Measurements from ENCODE around the gene CD99.
"Not testable (repeated sequence)": the region's sequence is repeated elsewhere in the genome, so short reads cannot be mapped to it uniquely, and the experiment has no call there.

DNA sequence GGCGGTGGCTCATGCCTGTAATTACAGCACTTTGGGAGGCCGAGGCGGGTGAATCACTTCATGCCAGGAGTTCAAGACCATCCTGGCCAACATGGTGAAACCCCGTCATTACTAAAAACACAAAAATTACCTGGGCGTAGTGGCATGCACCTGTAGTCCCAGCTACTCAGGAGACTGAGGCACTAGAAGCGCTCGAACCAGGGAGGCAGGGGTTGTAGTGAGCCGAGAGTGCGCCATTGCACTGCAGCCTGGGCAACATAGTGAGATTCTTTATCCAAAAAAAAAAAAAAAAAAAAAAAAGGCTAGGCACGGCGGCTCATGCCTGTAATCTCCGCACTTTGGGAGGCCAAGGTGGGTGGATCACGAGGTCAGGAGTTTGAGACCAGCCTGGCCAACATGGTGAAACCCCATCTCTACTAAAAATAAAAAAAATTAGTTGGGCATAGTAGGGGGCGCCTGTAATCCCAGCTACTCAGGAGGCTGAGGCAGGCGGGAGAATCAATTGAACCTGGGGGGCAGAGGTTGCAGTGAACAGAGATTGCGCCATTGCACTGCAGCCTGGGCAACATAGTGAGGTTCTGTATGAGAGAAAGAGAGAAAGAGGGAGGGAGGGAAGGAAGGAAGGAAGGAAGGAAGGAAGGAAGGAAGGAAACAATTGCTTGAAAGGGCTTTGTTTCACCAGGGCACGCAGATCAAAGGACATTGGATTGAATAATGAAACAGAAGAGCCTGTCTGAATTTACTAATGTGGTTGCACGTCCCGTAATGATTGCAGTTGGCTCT lies 73.9 kb downstream of the CD99 start:
- TF ChIP-seq EZH2 (IDR thresholded peaks at IDR 0.05; ENCODE audit: borderline replicate concordance, low read depth, low read length, severe bottlenecking); POLR2A (IDR thresholded peaks at IDR 0.05; ENCODE audit: low read depth, low read length); MYC (IDR thresholded peaks at IDR 0.05; ENCODE audit: low read depth, low read length); POLR2AphosphoS5 (IDR thresholded peaks at IDR 0.05; ENCODE audit: insufficient read depth, low read depth, low read length); JUN (IDR thresholded peaks at IDR 0.05; ENCODE audit: borderline replicate concordance, insufficient read depth, insufficient read length, low read depth): not testable (repeated sequence)
- TF ChIP-seq, protein P1, sequence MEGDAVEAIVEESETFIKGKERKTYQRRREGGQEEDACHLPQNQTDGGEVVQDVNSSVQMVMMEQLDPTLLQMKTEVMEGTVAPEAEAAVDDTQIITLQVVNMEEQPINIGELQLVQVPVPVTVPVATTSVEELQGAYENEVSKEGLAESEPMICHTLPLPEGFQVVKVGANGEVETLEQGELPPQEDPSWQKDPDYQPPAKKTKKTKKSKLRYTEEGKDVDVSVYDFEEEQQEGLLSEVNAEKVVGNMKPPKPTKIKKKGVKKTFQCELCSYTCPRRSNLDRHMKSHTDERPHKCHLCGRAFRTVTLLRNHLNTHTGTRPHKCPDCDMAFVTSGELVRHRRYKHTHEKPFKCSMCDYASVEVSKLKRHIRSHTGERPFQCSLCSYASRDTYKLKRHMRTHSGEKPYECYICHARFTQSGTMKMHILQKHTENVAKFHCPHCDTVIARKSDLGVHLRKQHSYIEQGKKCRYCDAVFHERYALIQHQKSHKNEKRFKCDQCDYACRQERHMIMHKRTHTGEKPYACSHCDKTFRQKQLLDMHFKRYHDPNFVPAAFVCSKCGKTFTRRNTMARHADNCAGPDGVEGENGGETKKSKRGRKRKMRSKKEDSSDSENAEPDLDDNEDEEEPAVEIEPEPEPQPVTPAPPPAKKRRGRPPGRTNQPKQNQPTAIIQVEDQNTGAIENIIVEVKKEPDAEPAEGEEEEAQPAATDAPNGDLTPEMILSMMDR (IDR thresholded peaks at IDR 0.05; ENCODE audit: extremely low read depth in 1 of 2, insufficient read depth in 1 of 2, low read depth in 1 of 2, low read length in 2 of 2) = not testable (repeated sequence)
- TF ChIP-seq, protein P2, sequence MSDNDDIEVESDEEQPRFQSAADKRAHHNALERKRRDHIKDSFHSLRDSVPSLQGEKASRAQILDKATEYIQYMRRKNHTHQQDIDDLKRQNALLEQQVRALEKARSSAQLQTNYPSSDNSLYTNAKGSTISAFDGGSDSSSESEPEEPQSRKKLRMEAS (IDR thresholded peaks at IDR 0.05; ENCODE audit: insufficient read depth, insufficient read length) = not testable (repeated sequence)

All from endothelial cell of umbilical vein (primary cell).